ENCODE results near the gene RPS21. TPM values are rescaled to one million over a fixed set of nuclear protein-coding genes. Genes with fewer than 3 reads are reported as not detected.

Gene RPS21
- total and polyA plus RNA-seq, 9 of the 15 experiments (the other 6 are each of a cell fraction or from before 2014, with no cell fraction given) = 1,380 to 5,647 (median 3,091) TPM

GRCh38 chr20:62386383-62387218, at the start of gene RPS21 (continued):
- no peak for TF ChIP-seq ZNF57 (CRISPR knock-in tag; IDR thresholded peaks at IDR 0.05)
- 0 out of 2 replicates have a peak, but pooled peaks have one; percentile 61 for TF ChIP-seq PHB (CRISPR knock-in tag; IDR thresholded peaks at IDR 0.05)
- TF ChIP-seq NR2C2 (CRISPR knock-in tag; IDR thresholded peaks at IDR 0.05) = peak; percentile 100
- peak; percentile 100 for TF ChIP-seq NR2C2 (tag; IDR thresholded peaks at IDR 0.05)
- peak in 2 of 3 experiments; percentile 30 to 39 for TF ChIP-seq YY1 (IDR thresholded peaks at IDR 0.05; ENCODE audit: borderline replicate concordance in 1 of 3, control insufficient read depth in 1 of 3, extremely low read depth in 1 of 3, insufficient read depth in 3 of 3, insufficient read length in 1 of 3, insufficient replicate concordance in 2 of 3, low read depth in 1 of 3, low read length in 2 of 3)
- TF ChIP-seq POLR2B (IDR thresholded peaks at IDR 0.05; ENCODE audit: low read depth, partially characterized antibody) = peak; percentile 86
- no peak for TF ChIP-seq ZFP36 (IDR thresholded peaks at IDR 0.05; ENCODE audit: low read depth, low read length, partially characterized antibody)
- peak; percentile 82 for TF ChIP-seq FOXP1 (CRISPR knock-in tag; IDR thresholded peaks at IDR 0.05)
- TF ChIP-seq ZNF695 (CRISPR knock-in tag; IDR thresholded peaks at IDR 0.05) = no peak
- peak; percentile 99 for TF ChIP-seq NR2C1 (IDR thresholded peaks at IDR 0.05)
- TF ChIP-seq NR2C1 (tag; IDR thresholded peaks at IDR 0.05) = peak; percentile 99
- peak; percentile 86 for TF ChIP-seq ELF1 (tag; IDR thresholded peaks at IDR 0.05)
- TF ChIP-seq MYC (IDR thresholded peaks at IDR 0.05; ENCODE audit: low read depth, low read length) = peak; percentile 95
- peak; percentile 75; the same call in 1 of the 2 replicates for TF ChIP-seq MYC (CRISPR knock-in tag; IDR thresholded peaks at IDR 0.05; ENCODE audit: borderline replicate concordance, low read depth)
- peak; percentile 99 for TF ChIP-seq GABPB1 (CRISPR knock-in tag; IDR thresholded peaks at IDR 0.05)
- TF ChIP-seq U2AF1 (optimal IDR thresholded peaks at IDR 0.05; ENCODE audit: low read depth, low read length) = peak; percentile 85
- peak; percentile 44 for TF ChIP-seq TAF9B (IDR thresholded peaks at IDR 0.05; ENCODE audit: partially characterized antibody)
- TF ChIP-seq FOSL1 (tag; conservative IDR thresholded peaks at IDR 0.05) = peak; percentile 54
- TF ChIP-seq C11orf30 (IDR thresholded peaks at IDR 0.05; ENCODE audit: low read depth) = peak; percentile 91
- peak in 1 of 2 experiments; percentile 83; a peak in 1 of 4 replicates for TF ChIP-seq ZNF639 (CRISPR knock-in tag; conservative IDR thresholded peaks at IDR 0.05 in 1 of 2, IDR thresholded peaks at IDR 0.05 in 1 of 2)
- no peak for TF ChIP-seq XRCC3 (IDR thresholded peaks at IDR 0.05)
- peak; percentile 64; the same call in 1 of the 2 replicates for TF ChIP-seq ZBTB17 (CRISPR knock-in tag; IDR thresholded peaks at IDR 0.05)
- TF ChIP-seq NR4A1 (CRISPR knock-in tag; IDR thresholded peaks at IDR 0.05) = 0 out of 2 replicates have a peak, but pooled peaks have one; percentile 16
- no peak for TF ChIP-seq NR4A1 (tag; IDR thresholded peaks at IDR 0.05)
- 0 out of 2 replicates have a peak, but pooled peaks have one; percentile 76 for TF ChIP-seq E2F1 (CRISPR knock-in tag; IDR thresholded peaks at IDR 0.05)
- no peak for TF ChIP-seq TCF7 (IDR thresholded peaks at IDR 0.05; ENCODE audit: borderline replicate concordance)
- peak; percentile 93 for TF ChIP-seq EP400 (IDR thresholded peaks at IDR 0.05)
